SU-DHL-6 (cell line): Measurements from ENCODE around the gene SYCP1.

Source experiments
- H2AFZ ChIP-seq: fragments of 200-600 bp; sonication (generic); 2 replicates; pipeline ENCODE4 v1.6.1; 2014; ENCODE audit warnings: low read depth, mild to moderate bottlenecking, moderate library complexity, mixed read lengths, antibody characterized with exemption, low read length; ENCODE audit not compliant: severe bottlenecking
- H3F3A ChIP-seq: fragments of 200-600 bp; shearing (Covaris generic); 2 replicates; pipeline ENCODE4 v1.6.0; 2016; ENCODE audit warnings: antibody characterized with exemption, mild to moderate bottlenecking; ENCODE audit not compliant: insufficient read depth
- H3K27ac ChIP-seq: fragments of 200-600 bp; sonication (generic); 2 replicates; pipeline ENCODE4 v1.5.1; 2016; ENCODE audit warnings: low read depth, mild to moderate bottlenecking, low read length, moderate library complexity, mixed read lengths
- H3K27me3 ChIP-seq: fragments of 200-600 bp; sonication (generic), shearing (Covaris generic); 2 replicates; pipeline ENCODE4 v1.6.0; 2014; ENCODE audit warnings: mild to moderate bottlenecking, low read length
- H3K36me3 ChIP-seq: fragments of 200-600 bp; sonication (generic); 2 replicates; pipeline ENCODE4 v1.6.1; 2014; ENCODE audit warnings: mild to moderate bottlenecking, low read length, mixed read lengths
- H3K4me2 ChIP-seq: fragments of 300-600, 200-600 bp; shearing (Covaris generic), sonication (generic); 2 replicates; pipeline ENCODE4 v1.6.0; 2014; ENCODE audit warnings: low read length, low read depth, mild to moderate bottlenecking; ENCODE audit not compliant: poor library complexity, severe bottlenecking
- H3K4me3 ChIP-seq: fragments of 200-600 bp; sonication (generic); 2 replicates; pipeline ENCODE4 v1.5.1; 2014; ENCODE audit warnings: antibody characterized with exemption, low read length, mild to moderate bottlenecking, mixed read lengths; ENCODE audit not compliant: insufficient read depth, poor library complexity, severe bottlenecking
- H3K79me2 ChIP-seq: fragments of 200-600 bp; sonication (generic); 2 replicates; pipeline ENCODE4 v1.6.1; 2014; ENCODE audit warnings: mild to moderate bottlenecking, low read length, moderate library complexity; ENCODE audit not compliant: insufficient read depth
- H3K9ac ChIP-seq: fragments of 200-600 bp; sonication (generic); 2 replicates; pipeline ENCODE4 v1.7.0; 2014; ENCODE audit warnings: mild to moderate bottlenecking, low read length
- H3K9me2 ChIP-seq: fragments of 200-600 bp; sonication (generic); replicated peaks from 2 replicates; pipeline ENCODE4 v1.6.1; 2014; ENCODE audit warnings: low read length; ENCODE audit not compliant: insufficient read depth
- H3K9me3 ChIP-seq: fragments of 200-600 bp; sonication (generic); 2 replicates; pipeline ENCODE4 v1.6.1; 2014; ENCODE audit warnings: low read length, mixed read lengths; ENCODE audit not compliant: insufficient read depth
- H4K20me1 ChIP-seq: fragments of 200-600 bp; sonication (generic); 2 replicates; pipeline ENCODE4 v1.6.1; 2014; ENCODE audit warnings: low read depth, mild to moderate bottlenecking, antibody characterized with exemption, low read length, moderate library complexity, mixed read lengths
- EZH2phosphoT487 ChIP-seq: fragments of 200-600 bp; sonication (generic), shearing (Covaris generic); conservative IDR thresholded peaks from 2 replicates; pipeline ENCODE4 v1.6.1; 2018; ENCODE audit warnings: mild to moderate bottlenecking, antibody characterized with exemption, low read length, moderate library complexity, mixed read lengths
- TF ChIP-seq, protein P1 (sequence below): fragments of 200-600 bp; sonication (generic); IDR thresholded peaks from one replicate; pipeline ENCODE4 v1.5.1; 2017; ENCODE audit warnings: antibody characterized with exemption, mild to moderate bottlenecking, low read length, moderate library complexity; ENCODE audit not compliant: insufficient read depth, poor library complexity, severe bottlenecking

The SYCP1 gene

GRCh38 chr1:114853584-114853983 is 1.1 kb upstream of the SYCP1 start:
- no peak overlapping the region for H3K4me2 ChIP-seq
- TF ChIP-seq EZH2phosphoT487 = no peak
- TF ChIP-seq, protein P1, sequence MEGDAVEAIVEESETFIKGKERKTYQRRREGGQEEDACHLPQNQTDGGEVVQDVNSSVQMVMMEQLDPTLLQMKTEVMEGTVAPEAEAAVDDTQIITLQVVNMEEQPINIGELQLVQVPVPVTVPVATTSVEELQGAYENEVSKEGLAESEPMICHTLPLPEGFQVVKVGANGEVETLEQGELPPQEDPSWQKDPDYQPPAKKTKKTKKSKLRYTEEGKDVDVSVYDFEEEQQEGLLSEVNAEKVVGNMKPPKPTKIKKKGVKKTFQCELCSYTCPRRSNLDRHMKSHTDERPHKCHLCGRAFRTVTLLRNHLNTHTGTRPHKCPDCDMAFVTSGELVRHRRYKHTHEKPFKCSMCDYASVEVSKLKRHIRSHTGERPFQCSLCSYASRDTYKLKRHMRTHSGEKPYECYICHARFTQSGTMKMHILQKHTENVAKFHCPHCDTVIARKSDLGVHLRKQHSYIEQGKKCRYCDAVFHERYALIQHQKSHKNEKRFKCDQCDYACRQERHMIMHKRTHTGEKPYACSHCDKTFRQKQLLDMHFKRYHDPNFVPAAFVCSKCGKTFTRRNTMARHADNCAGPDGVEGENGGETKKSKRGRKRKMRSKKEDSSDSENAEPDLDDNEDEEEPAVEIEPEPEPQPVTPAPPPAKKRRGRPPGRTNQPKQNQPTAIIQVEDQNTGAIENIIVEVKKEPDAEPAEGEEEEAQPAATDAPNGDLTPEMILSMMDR = no peak
- H4K20me1 ChIP-seq = no peaks in the 10 kb centered on the region
- H3F3A ChIP-seq = no peaks in the 10 kb centered on the region
- no peaks in the 10 kb centered on the region for H3K36me3 ChIP-seq
- no peak overlapping the region for H3K4me3 ChIP-seq
- H3K27me3 ChIP-seq = no peaks in the 10 kb centered on the region
- H3K79me2 ChIP-seq = no peaks in the 10 kb centered on the region
- no peak overlapping the region for H3K27ac ChIP-seq
- H3K9me2 ChIP-seq = no peaks in the 10 kb centered on the region
- H3K9me3 ChIP-seq = no peaks in the 10 kb centered on the region
- no peak overlapping the region for H3K9ac ChIP-seq
- H2AFZ ChIP-seq = no peak overlapping the region

GRCh38 chr1:114861384-114861783 is 6.7 kb downstream of the SYCP1 start:
- H3K9me3 ChIP-seq = no peaks in the 10 kb centered on the region
- no peak overlapping the region for H3K4me2 ChIP-seq
- H3F3A ChIP-seq = no peaks in the 10 kb centered on the region
- TF ChIP-seq, protein P1 = no peak
- TF ChIP-seq EZH2phosphoT487 = no peak
- no peak overlapping the region for H3K4me3 ChIP-seq
- H3K9ac ChIP-seq = no peak overlapping the region
- no peaks in the 10 kb centered on the region for H3K36me3 ChIP-seq
- H3K79me2 ChIP-seq = no peaks in the 10 kb centered on the region
- no peak overlapping the region for H2AFZ ChIP-seq
- no peaks in the 10 kb centered on the region for H3K9me2 ChIP-seq
- H3K27me3 ChIP-seq = no peaks in the 10 kb centered on the region
- H4K20me1 ChIP-seq = no peaks in the 10 kb centered on the region; the same call in 1 of the 2 replicates
- H3K27ac ChIP-seq = no peak overlapping the region

DNA sequence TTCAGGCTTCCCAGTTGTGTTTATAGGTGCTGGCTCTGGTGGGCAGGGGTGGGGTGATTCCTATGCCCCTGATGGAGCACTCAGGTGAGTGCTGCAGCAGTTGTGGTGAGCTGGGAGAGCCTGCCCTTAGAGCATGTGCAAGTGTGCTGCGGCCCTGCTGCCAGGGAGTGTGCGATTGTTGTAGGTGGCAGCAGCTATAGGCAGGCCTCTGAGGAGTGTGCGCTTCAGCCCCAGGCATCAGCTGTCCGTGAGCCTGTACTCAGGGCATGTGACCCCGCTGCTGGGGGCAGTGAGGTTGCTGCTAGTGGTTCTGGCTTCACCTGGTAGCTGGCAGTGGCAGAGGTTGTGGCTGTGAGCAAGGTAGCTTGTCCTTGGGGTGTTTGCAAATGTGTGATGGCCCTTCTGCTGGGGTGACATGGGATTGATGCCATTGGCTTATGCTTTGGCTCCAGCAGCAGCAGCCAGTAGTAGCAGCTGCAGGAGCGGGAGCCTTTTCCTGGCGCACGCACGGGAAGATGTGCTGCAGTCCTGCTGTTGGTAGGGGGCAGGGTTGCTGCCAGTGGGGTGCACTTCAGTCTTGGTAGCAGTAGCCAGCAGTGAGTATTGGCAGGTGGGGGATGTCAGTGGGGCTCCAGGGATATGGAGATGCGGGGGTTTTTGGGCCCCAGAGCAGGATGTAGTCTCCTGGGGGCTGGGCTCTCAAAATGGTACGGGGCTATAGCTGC is 37.7 kb downstream of the SYCP1 start:
- H3K27ac ChIP-seq = no peak overlapping the region
- no peaks in the 10 kb centered on the region for H3K9me2 ChIP-seq
- H3K4me2 ChIP-seq = no peak overlapping the region
- no peaks in the 10 kb centered on the region for H3K36me3 ChIP-seq
- H3K27me3 ChIP-seq = no peaks in the 10 kb centered on the region
- H3K9me3 ChIP-seq = no peaks in the 10 kb centered on the region
- H3K79me2 ChIP-seq = no peaks in the 10 kb centered on the region
- no peaks in the 10 kb centered on the region; the same call in 1 of the 2 replicates for H4K20me1 ChIP-seq
- TF ChIP-seq, protein P1 = no peak
- TF ChIP-seq EZH2phosphoT487 = no peak
- H3F3A ChIP-seq = no peaks in the 10 kb centered on the region
- H3K4me3 ChIP-seq = no peak overlapping the region
- H2AFZ ChIP-seq = no peak overlapping the region
- no peak overlapping the region for H3K9ac ChIP-seq
